GM23338 (cell line): ENCODE data around the gene KISS1R. TPM values are rescaled to one million over a fixed set of nuclear protein-coding genes. Genes with fewer than 3 reads are reported as not detected.

Source experiments
- ATAC-seq: fragments of 200-7000 bp; cut with Tn5 transposase; 3 replicates; pipeline ENCODE4 v1.9.1; 2020
- DNase-seq: peaks from one replicate; pipeline ENCODE4 v3.0.0-alpha.2; 2015; ENCODE audit warnings: low spot score
- H2AFZ ChIP-seq: fragments of 200-600 bp; sonication (generic); 2 replicates; pipeline ENCODE4 v1.8.0; 2016; ENCODE audit warnings: antibody characterized with exemption, mild to moderate bottlenecking, moderate library complexity
- H3F3A ChIP-seq: fragments of 200-600 bp; sonication (generic); replicated peaks from 2 replicates; pipeline ENCODE4 v1.8.0; 2017; ENCODE audit warnings: antibody characterized with exemption, mixed run types, low read depth
- H3K27ac ChIP-seq: fragments of 200-600 bp; sonication (generic); 2 replicates; pipeline ENCODE4 v1.6.1; 2016; ENCODE audit warnings: low read depth
- H3K27me3 ChIP-seq: fragments of 200-600 bp; sonication (generic); 2 replicates; pipeline ENCODE4 v1.8.0; 2016; ENCODE audit warnings: mild to moderate bottlenecking, mixed run types, moderate library complexity; ENCODE audit not compliant: insufficient read depth
- H3K36me3 ChIP-seq: fragments of 200-600 bp; sonication (generic); 2 replicates; pipeline ENCODE4 v1.8.0; 2016; ENCODE audit warnings: mild to moderate bottlenecking; ENCODE audit not compliant: insufficient read depth
- H3K4me1 ChIP-seq: fragments of 200-600 bp; sonication (generic); 2 replicates; pipeline ENCODE4 v1.8.0; 2016; ENCODE audit warnings: mild to moderate bottlenecking, moderate library complexity; ENCODE audit not compliant: insufficient read depth
- H3K4me2 ChIP-seq: fragments of 200-600 bp; sonication (generic); 2 replicates; pipeline ENCODE4 v1.7.1; 2017; ENCODE audit warnings: mixed run types
- H3K4me3 ChIP-seq: fragments of 200-600 bp; sonication (generic); 2 replicates; pipeline ENCODE4 v1.6.1; 2016; ENCODE audit warnings: mixed run types
- H3K79me2 ChIP-seq: fragments of 200-600 bp; sonication (generic); replicated peaks from 2 replicates; pipeline ENCODE4 v1.8.0; 2017; ENCODE audit warnings: mild to moderate bottlenecking; ENCODE audit not compliant: insufficient read depth
- H3K9me2 ChIP-seq: fragments of 200-600 bp; sonication (generic); 2 replicates; pipeline ENCODE4 v1.8.0; 2017; ENCODE audit not compliant: insufficient read depth
- H4K20me1 ChIP-seq: fragments of 200-600 bp; sonication (generic); replicated peaks from 2 replicates; pipeline ENCODE4 v1.8.0; 2017; ENCODE audit warnings: mild to moderate bottlenecking; ENCODE audit not compliant: insufficient read depth
- H3K27ac Mint-ChIP-seq: 2 replicates; pipeline ENCODE4 v1.8.0; 2020; ENCODE audit warnings: inconsistent platforms, mild to moderate bottlenecking, moderate library complexity, mixed read lengths
- H3K27me3 Mint-ChIP-seq: 3 replicates; pipeline ENCODE4 v1.8.0; 2022; ENCODE audit warnings: low read depth, mild to moderate bottlenecking, moderate library complexity, mixed read lengths, inconsistent platforms; ENCODE audit not compliant: insufficient read depth, poor library complexity
- H3K36me3 Mint-ChIP-seq: 3 replicates; pipeline ENCODE4 v1.8.0; 2021; ENCODE audit warnings: low read depth, mild to moderate bottlenecking, inconsistent platforms, moderate library complexity, mixed read lengths
- H3K4me1 Mint-ChIP-seq: 3 replicates; pipeline ENCODE4 v1.8.0; 2020; ENCODE audit warnings: mild to moderate bottlenecking, inconsistent platforms, mixed read lengths
- H3K4me3 Mint-ChIP-seq: 3 replicates; pipeline ENCODE4 v1.8.0; 2021; ENCODE audit warnings: moderate library complexity, mild to moderate bottlenecking, inconsistent platforms, mixed read lengths
- H3K9me3 Mint-ChIP-seq: 3 replicates; pipeline ENCODE4 v1.8.0; 2020; ENCODE audit warnings: moderate library complexity, mild to moderate bottlenecking, inconsistent platforms, mixed read lengths
- CREB1 ChIP-seq: fragments of 250-450 bp; sonication (Bioruptor Pico); IDR thresholded peaks from 2 replicates; pipeline ENCODE4 v1.5.0; 2020; ENCODE audit warnings: low read depth, mild to moderate bottlenecking, moderate library complexity
- EZH2 ChIP-seq: fragments of 200-600 bp; sonication (generic); IDR thresholded peaks from one replicate; pipeline ENCODE4 v1.8.0; 2017; ENCODE audit warnings: antibody characterized with exemption, mild to moderate bottlenecking, low read depth; ENCODE audit not compliant: unreplicated experiment
- EZH2phosphoT487 ChIP-seq: fragments of 200-600 bp; sonication (generic); IDR thresholded peaks from one replicate; pipeline ENCODE4 v1.8.1; 2018; ENCODE audit warnings: antibody characterized with exemption; ENCODE audit not compliant: unreplicated experiment
- NANOG ChIP-seq: IDR thresholded peaks from 2 replicates; pipeline ENCODE4 v1.6.1; 2016; ENCODE audit warnings: antibody characterized with exemption, borderline replicate concordance
- POLR2AphosphoS5 ChIP-seq: IDR thresholded peaks from 2 replicates; pipeline ENCODE4 v1.6.1; 2016; ENCODE audit warnings: antibody characterized with exemption, low read depth
- REST ChIP-seq: IDR thresholded peaks from one replicate; pipeline ENCODE4 v1.6.1; 2018; ENCODE audit warnings: antibody characterized with exemption; ENCODE audit not compliant: unreplicated experiment
- STAT1 ChIP-seq: IDR thresholded peaks from one replicate; pipeline ENCODE4 v1.6.1; 2016; ENCODE audit warnings: antibody characterized with exemption; ENCODE audit not compliant: unreplicated experiment
- ZNF331 ChIP-seq: fragments of 250-450 bp; sonication (Bioruptor Pico); IDR thresholded peaks from 2 replicates; pipeline ENCODE4 v1.5.0; 2020; ENCODE audit warnings: low read depth, mild to moderate bottlenecking, moderate library complexity
- polyA plus RNA-seq: library from polyadenylated mRNA; unstranded; fragments of >200 nt; fragmentation: Nextera tagmentation; extraction: Ambion mirVana; gene quantifications from 2 replicates; pipeline ENCODE4 v1.2.1, GENCODE V29; 2016
- total RNA-seq: library from RNA; depleted of rRNA; stranded (reverse); fragments of >200 nt; shearing (Covaris generic); gene quantifications from 2 replicates; pipeline ENCODE4 v1.2.3, GENCODE V29; 2014
- TF ChIP-seq, protein P1 (sequence below), 2 experiments: fragments of 200-600 bp in 1 of 2; sonication (generic) in 1 of 2; conservative IDR thresholded peaks; 2 replicates each; pipeline versions ENCODE4 v1.5.1 to v1.6.1; 2016 to 2017; ENCODE audit warnings: antibody characterized with exemption in 2 of 2, low read depth in 2 of 2, mild to moderate bottlenecking in 2 of 2, moderate library complexity in 1 of 2
- TF ChIP-seq, protein P2 (sequence below): IDR thresholded peaks from 2 replicates; pipeline ENCODE4 v1.6.1; 2016; ENCODE audit warnings: antibody characterized with exemption

KISS1R gene
- total and polyA plus RNA-seq, 2 experiments from 2014 or later = 0.78 to 4.0 TPM

DNA sequence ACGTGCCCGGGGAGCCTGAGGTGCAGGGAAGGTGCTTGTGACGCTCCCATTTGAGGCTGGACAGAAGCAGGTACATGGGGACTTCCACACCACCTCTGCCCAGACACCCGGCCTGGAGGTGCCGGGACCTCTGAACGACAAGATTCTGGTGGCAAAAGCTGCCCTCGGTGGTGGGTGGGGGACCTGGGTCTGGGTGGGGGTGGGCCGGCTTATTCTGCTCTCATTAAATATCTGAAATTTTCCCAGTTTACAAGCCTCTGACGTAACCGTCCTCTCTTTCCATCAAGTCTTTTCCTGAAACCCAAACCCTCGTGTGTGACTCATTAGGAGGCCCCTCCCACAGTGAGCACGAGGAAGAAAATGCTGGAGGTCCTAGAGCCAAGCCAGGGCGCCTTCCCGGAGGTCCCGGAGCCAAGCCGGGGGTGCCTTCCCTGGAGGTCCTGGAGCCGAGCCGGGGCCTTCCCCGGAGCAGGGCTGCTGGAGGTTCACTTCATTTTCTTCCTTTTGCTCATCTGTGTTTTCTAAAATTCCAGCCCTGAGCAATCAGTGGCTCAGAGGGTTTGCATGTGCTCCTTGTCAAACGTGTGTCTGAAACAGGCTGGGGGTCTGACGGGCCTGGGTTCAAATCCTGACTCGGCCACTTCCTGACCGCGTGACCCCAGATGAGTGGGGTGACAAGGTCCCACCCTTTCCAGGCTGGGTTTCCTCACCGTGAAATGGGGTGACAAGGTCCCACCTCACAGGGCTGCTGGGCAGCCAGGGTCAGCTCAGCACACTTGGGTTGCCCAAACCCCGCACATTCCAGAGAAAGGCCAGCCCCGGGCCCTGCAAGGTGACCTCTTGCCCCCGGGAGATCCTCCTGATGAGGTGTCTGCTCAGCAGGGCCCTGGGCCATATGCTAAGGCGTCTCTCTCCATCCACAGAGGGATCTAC, 47.6 kb upstream of the KISS1R start (continued):
- TF ChIP-seq REST (no peak), POLR2AphosphoS5 (no peak), EZH2phosphoT487 (no peak), EZH2 (no peak), CREB1 (CRISPR knock-in tag) (no peak)
- TF ChIP-seq, protein P1, sequence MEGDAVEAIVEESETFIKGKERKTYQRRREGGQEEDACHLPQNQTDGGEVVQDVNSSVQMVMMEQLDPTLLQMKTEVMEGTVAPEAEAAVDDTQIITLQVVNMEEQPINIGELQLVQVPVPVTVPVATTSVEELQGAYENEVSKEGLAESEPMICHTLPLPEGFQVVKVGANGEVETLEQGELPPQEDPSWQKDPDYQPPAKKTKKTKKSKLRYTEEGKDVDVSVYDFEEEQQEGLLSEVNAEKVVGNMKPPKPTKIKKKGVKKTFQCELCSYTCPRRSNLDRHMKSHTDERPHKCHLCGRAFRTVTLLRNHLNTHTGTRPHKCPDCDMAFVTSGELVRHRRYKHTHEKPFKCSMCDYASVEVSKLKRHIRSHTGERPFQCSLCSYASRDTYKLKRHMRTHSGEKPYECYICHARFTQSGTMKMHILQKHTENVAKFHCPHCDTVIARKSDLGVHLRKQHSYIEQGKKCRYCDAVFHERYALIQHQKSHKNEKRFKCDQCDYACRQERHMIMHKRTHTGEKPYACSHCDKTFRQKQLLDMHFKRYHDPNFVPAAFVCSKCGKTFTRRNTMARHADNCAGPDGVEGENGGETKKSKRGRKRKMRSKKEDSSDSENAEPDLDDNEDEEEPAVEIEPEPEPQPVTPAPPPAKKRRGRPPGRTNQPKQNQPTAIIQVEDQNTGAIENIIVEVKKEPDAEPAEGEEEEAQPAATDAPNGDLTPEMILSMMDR (conservative IDR thresholded peaks at IDR 0.05; ENCODE audit: low read depth in 2 of 2) = no peak

DNA sequence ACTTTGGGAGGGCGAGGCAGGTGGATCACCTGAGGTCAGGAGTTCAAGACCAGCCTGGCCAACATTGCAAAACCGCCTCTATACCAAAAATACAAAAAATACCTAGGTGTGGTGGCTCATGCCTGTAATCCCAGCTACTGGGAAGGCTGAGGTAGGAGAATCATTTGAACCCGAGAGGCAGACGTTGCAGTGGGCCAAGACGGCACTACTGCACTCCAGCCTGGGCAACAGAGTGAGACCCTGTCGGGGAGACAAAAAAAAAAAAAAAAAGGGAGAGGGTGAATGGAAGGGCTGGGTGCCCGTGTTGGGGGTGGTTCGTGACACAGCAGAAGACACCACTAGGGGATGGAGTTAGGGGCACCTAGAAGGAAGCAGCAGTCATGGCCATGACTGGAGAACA, 46.8 kb upstream of the KISS1R start:
- Mint-ChIP-seq H3K27me3 (peaks cover 26% of the 10 kb centered on the region), H3K27ac (no peak overlapping the region), H3K4me1 (peaks cover 5% of the 10 kb centered on the region), H3K4me3 (no peak overlapping the region), H3K36me3 (peaks cover 45% of the 10 kb centered on the region), H3K9me3 (peaks cover 11% of the 10 kb centered on the region)
- no peak for DNase-seq
- peaks cover 20% of the 10 kb centered on the region for H3F3A ChIP-seq
- no peak overlapping the region for H3K27ac ChIP-seq
- no peak overlapping the region for H2AFZ ChIP-seq
- ATAC-seq = no peak
- no peak overlapping the region for H3K4me2 ChIP-seq
- H4K20me1 ChIP-seq = peaks cover 4% of the 10 kb centered on the region; the same call in 1 of the 2 replicates
- H3K4me3 ChIP-seq = no peak overlapping the region
- no peaks in the 10 kb centered on the region for H3K9me2 ChIP-seq
- no peaks in the 10 kb centered on the region for H3K27me3 ChIP-seq
- H3K79me2 ChIP-seq = no peaks in the 10 kb centered on the region
- no peaks in the 10 kb centered on the region for H3K36me3 ChIP-seq
- no peaks in the 10 kb centered on the region for H3K4me1 ChIP-seq
- TF ChIP-seq ZNF331 (no peak), STAT1 (no peak), REST (no peak), POLR2AphosphoS5 (no peak), NANOG (no peak)
- TF ChIP-seq, protein P2, sequence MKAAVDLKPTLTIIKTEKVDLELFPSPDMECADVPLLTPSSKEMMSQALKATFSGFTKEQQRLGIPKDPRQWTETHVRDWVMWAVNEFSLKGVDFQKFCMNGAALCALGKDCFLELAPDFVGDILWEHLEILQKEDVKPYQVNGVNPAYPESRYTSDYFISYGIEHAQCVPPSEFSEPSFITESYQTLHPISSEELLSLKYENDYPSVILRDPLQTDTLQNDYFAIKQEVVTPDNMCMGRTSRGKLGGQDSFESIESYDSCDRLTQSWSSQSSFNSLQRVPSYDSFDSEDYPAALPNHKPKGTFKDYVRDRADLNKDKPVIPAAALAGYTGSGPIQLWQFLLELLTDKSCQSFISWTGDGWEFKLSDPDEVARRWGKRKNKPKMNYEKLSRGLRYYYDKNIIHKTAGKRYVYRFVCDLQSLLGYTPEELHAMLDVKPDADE = no peak
